ENCODE data around the gene PRKAR2B.

Gene PRKAR2B

DNA sequence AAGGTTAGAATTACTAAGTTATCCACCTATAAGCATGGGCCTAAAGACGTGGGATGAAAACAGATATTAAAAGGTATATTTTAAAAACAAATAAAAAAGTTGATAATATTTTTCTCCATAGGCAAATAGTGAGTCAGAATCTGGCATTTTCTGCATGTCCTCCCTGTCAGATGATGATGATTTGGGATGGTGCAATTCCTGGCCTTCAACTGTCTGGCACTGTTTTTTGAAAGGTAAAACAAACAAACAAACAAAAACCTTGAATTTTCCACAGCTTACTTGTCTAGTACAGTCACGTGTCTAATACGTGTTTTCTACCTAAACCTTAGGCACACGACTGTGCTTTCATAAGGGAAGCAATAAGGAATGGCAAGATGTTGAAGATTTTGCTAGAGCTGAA lies 141.7 kb downstream of the PRKAR2B start:
- POLR2A ChIA-PET = no interaction called here
- TF ChIP-seq, protein P1, sequence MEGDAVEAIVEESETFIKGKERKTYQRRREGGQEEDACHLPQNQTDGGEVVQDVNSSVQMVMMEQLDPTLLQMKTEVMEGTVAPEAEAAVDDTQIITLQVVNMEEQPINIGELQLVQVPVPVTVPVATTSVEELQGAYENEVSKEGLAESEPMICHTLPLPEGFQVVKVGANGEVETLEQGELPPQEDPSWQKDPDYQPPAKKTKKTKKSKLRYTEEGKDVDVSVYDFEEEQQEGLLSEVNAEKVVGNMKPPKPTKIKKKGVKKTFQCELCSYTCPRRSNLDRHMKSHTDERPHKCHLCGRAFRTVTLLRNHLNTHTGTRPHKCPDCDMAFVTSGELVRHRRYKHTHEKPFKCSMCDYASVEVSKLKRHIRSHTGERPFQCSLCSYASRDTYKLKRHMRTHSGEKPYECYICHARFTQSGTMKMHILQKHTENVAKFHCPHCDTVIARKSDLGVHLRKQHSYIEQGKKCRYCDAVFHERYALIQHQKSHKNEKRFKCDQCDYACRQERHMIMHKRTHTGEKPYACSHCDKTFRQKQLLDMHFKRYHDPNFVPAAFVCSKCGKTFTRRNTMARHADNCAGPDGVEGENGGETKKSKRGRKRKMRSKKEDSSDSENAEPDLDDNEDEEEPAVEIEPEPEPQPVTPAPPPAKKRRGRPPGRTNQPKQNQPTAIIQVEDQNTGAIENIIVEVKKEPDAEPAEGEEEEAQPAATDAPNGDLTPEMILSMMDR (IDR thresholded peaks at IDR 0.05; ENCODE audit: control extremely low read depth, extremely low read depth, low read depth, missing control alignments) = no peak
- no peak for DNase-seq (ENCODE audit: extremely low spot score)
- CTCF ChIA-PET = no interaction called here

DNA sequence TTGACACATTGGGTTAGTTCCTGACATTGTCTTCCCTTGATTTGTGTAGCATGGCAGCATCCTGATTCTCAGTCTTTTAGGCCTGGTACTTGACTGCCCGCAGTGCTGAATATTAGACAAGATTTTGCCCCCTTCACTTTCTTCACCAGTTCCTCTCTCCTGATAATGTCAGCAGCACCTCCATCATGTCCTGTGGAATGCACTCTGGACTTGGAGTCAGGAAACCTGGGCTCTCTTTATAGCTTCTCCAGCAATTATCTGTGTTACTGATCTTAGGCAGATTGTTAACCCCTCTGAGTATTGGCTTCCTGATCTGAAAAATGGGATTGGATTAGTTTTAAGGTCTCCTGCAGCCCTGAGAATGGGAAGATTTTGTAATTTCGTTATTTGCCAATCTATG lies 143.3 kb downstream of the PRKAR2B start:
- ChIA-PET CTCF (no interaction called here), POLR2A (no interaction called here)
- TF ChIP-seq, protein P1 (IDR thresholded peaks at IDR 0.05; ENCODE audit: control extremely low read depth, extremely low read depth, low read depth, missing control alignments) = no peak
- no peak for DNase-seq (ENCODE audit: extremely low spot score)

DNA sequence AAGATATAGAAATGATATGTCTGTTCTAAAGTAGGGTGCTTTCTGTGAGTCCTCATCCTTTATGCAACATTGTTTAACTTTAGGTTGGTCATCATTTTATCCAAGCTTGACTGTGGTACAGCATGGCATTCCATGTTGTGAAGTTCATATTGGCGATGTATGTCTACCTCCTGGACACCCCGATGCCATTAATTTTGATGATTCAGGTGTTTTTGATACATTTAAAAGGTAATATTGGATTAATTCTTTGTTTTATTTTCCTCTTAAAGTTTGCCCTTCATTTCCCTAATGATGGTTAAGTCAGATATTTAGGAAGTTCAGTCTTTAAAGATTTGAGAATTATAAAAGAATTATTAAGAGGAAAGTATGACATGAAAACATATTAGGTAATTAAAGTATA lies 145.6 kb downstream of the PRKAR2B start:
- TF ChIP-seq, protein P1 (IDR thresholded peaks at IDR 0.05; ENCODE audit: control extremely low read depth, extremely low read depth, low read depth, missing control alignments) = no peak
- POLR2A ChIA-PET = no interaction called here
- CTCF ChIA-PET = interaction anchor here (0.7 to 1.7 kb wide), 8 partner anchors 9 to 374 kb away, joined by 3 to 4 read pairs (median 4); partner anchors contain the start of genes COG5 and DUS4L
- DNase-seq (ENCODE audit: extremely low spot score) = no peak

DNA sequence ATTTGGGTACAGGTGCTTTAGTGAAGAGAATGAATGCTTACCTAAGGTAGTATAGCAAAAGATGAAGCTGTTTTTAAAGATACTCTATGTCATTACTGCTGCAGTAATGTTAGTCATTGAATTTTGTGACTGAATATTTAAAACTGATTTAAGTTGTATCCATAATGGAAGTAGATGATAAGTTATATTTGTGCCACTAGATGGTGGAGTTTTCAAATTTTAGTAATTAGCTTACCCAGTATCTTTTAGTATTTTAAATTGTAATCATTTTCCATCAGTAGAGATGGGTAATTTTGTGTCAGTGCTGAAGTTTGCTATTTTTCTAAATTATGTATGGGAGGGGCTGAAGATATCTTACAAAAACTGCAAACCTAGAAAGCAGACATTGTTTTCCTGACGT lies 149.5 kb downstream of the PRKAR2B start:
- DNase-seq (ENCODE audit: extremely low spot score) = no peak
- TF ChIP-seq, protein P1 (IDR thresholded peaks at IDR 0.05; ENCODE audit: control extremely low read depth, extremely low read depth, low read depth, missing control alignments) = no peak
- ChIA-PET CTCF (interaction anchor here (1.1 to 4.1 kb wide), 3 partner anchors 12 to 26 kb away, joined by 3 to 17 read pairs (median 7); no protein-coding TSS in a partner anchor), POLR2A (interaction anchor here (2.4 kb wide), 1 partner anchor 25 kb away, joined by 10 read pairs; the partner anchor contains the start of gene HBP1)

- DNase-seq (ENCODE audit: extremely low spot score) = no peak
- CTCF ChIA-PET = interaction anchor here (1.2 to 4.1 kb wide), 2 partner anchors 9 to 16 kb away, joined by 5 to 17 read pairs; no protein-coding TSS in a partner anchor
- POLR2A ChIA-PET = interaction anchor here (0.7 kb wide), 1 partner anchor 28 kb away, joined by 4 read pairs; the partner anchor contains the start of gene HBP1
- TF ChIP-seq, protein P1 (IDR thresholded peaks at IDR 0.05; ENCODE audit: control extremely low read depth, extremely low read depth, low read depth, missing control alignments) = no peak
Measured at GRCh38 chr7:107196834-107197610, 152.5 kb downstream of the PRKAR2B start.

DNA sequence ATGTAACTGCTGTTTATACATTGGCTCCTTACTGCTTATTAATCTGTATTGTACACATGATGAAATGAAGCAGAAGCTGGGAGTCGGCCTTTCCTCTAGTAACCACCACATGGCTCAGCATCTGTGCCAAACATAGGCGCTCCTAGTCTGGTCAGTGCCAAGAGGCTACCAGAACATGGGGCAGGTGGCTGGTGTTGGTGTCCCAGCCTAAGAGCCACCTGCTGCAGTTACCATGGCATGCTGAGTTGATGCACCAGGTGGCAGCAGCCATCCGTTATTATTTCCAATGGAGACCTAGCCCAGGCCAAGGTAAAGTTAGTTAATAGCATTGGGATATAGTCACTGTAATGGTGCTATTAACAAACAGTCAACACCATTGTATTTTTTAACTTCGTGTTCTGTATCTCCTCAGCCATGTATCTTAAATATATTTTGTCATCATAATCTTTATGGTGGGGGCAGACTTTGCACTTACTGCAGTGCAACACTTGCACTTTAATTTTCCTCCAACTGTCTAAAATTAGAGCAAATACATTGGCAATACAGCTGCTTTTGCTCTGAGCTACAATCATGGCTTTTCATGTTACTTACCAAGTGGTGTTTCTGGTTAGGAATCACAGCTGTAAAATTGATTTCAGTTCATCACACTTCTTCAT lies 157.4 kb downstream of the PRKAR2B start:
- TF ChIP-seq, protein P1 (IDR thresholded peaks at IDR 0.05; ENCODE audit: control extremely low read depth, extremely low read depth, low read depth, missing control alignments) = peak; percentile 59
- ChIA-PET CTCF (interaction anchor here (1.6 to 1.8 kb wide), 3 partner anchors 12 to 28 kb away, joined by 3 to 7 read pairs (median 6); no protein-coding TSS in a partner anchor), POLR2A (interaction anchor here (0.6 kb wide), 1 partner anchor 1834 kb away, joined by 3 read pairs; no protein-coding TSS in a partner anchor)
- DNase-seq (ENCODE audit: extremely low spot score) = peak; percentile 32

Data from GM10248 (cell line).